Rectal smooth muscle tissue (tissue), 1 donor: ENCODE data around the gene CKAP2L.
A peak's percentile ranks its signal among the peaks of the same experiment; 100 is the strongest.

Source experiments
- H3K27ac ChIP-seq: one replicate; pipeline ENCODE4 v1.7.0; 2013; ENCODE audit warnings: low read depth, low read length, inconsistent platforms
- H3K27me3 ChIP-seq: one replicate; pipeline ENCODE4 v1.7.0; 2013; ENCODE audit warnings: low read length; ENCODE audit not compliant: control insufficient read depth, insufficient read depth
- H3K36me3 ChIP-seq: one replicate; pipeline ENCODE4 v1.7.0; 2013; ENCODE audit warnings: low read length; ENCODE audit not compliant: control insufficient read depth, insufficient read depth
- H3K4me1 ChIP-seq: one replicate; pipeline ENCODE4 v1.7.0; 2013; ENCODE audit warnings: low read length; ENCODE audit not compliant: control insufficient read depth, insufficient read depth
- H3K4me3 ChIP-seq: one replicate; pipeline ENCODE4 v1.7.0; 2013; ENCODE audit warnings: low read length
- H3K9ac ChIP-seq: one replicate; pipeline ENCODE4 v1.7.0; 2013; ENCODE audit warnings: low read length

The CKAP2L gene, protein sequence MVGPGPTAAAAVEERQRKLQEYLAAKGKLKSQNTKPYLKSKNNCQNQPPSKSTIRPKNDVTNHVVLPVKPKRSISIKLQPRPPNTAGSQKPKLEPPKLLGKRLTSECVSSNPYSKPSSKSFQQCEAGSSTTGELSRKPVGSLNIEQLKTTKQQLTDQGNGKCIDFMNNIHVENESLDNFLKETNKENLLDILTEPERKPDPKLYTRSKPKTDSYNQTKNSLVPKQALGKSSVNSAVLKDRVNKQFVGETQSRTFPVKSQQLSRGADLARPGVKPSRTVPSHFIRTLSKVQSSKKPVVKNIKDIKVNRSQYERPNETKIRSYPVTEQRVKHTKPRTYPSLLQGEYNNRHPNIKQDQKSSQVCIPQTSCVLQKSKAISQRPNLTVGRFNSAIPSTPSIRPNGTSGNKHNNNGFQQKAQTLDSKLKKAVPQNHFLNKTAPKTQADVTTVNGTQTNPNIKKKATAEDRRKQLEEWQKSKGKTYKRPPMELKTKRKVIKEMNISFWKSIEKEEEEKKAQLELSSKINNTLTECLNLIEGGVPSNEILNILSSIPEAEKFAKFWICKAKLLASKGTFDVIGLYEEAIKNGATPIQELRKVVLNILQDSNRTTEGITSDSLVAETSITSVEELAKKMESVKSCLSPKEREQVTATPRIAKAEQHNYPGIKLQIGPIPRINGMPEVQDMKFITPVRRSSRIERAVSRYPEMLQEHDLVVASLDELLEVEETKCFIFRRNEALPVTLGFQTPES

DNA sequence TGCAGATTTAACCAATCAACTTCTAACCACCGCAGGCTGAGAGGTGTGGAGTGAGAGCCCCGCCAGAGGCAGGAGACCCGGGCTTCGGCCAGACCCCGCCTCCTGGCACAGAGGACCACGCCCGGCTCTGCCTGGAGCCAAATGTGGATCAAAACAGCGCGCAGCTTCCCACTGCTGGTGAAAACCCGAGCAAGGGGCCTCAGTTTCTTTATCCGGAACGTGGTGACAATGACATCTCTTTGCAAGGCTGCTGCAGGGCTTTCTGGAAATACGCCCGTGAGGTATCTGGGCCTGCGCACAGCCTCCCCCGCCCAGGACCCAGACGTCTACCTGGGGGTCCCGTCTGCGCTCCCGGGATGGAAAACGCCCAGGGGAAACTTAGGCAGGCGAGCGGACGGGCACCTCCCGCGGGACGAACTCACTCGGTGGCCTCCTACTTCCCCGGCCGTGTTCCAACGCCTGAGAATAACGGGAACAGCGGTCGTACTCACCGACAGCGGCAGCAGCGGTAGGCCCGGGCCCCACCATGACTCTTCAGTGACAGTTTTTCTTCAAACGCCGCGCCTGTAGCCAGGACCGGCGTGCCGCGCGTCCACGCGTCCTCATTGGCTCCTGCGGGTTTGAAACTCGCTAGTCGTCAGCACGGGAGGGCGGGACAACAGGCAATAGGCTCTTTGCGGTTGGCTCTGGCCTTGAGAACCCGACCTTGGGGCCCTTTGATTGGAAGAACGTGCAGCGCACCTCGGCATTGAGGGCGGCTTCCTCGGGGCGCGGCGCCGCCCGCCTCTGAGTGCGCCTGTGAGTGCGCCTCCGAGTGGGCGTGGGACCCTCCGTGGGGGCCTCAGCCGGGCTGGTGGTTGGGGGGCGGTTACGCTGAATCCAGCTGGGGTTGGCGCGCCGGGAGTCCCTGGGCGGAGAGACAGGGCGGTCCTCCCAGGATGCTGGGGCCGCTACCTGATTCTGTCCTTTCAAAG lies at the start of gene CKAP2L:
Gene CKAP2L, minus strand, starts transcription at position 539 of the 974 bp plus-strand sequence. Its CDS starts 11 bp downstream, at position 528.
- H3K27ac ChIP-seq: no peak within 1 kb of the TSS
- H3K4me1 ChIP-seq: peaks cover 7% of the 10 kb centered on the region
- H3K27me3 ChIP-seq: no peaks in the 10 kb centered on the region
- H3K36me3 ChIP-seq: no peaks in the 10 kb centered on the region
- H3K4me3 ChIP-seq: peak within 1 kb of the TSS; percentile 80
- H3K9ac ChIP-seq: peak within 1 kb of the TSS; percentile 40

DNA sequence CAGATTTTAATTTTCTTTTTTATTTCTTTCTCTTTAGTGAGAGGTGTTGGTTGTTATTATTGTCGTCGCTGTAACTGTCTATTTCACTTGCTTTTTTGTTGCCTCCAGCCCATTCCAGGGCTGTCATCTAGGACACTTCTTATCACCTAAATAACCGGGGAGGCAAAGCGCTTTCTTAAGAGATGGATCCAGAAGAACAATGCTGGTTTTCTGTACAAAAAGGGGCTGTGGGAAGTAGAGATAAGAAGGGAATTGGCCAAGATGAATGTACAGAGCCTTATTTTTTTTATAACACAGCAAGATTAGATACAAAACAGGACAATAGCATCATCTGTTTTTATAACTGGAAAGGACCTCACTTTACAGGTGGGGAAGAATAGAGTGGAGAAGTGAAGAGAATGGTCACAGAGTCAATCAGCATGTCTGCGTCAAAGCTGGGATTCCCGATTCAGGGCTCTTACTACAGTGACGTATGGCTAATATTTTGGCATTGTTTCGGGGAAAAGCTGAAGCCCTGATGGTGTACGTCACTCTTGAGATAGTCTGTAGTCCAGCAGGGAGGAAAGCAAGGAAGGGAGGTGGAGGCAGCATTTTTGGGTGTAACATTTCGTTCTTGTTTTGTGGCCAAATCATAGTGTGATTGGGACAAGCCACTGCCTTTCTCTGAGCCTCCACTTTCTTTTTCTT lies 49.0 kb upstream of the CKAP2L start:
- H3K27ac ChIP-seq: no peak overlapping the region
- H3K27me3 ChIP-seq: no peaks in the 10 kb centered on the region
- H3K4me3 ChIP-seq: no peak overlapping the region
- no peaks in the 10 kb centered on the region for H3K36me3 ChIP-seq
- no peak overlapping the region for H3K9ac ChIP-seq
- no peaks in the 10 kb centered on the region for H3K4me1 ChIP-seq

DNA sequence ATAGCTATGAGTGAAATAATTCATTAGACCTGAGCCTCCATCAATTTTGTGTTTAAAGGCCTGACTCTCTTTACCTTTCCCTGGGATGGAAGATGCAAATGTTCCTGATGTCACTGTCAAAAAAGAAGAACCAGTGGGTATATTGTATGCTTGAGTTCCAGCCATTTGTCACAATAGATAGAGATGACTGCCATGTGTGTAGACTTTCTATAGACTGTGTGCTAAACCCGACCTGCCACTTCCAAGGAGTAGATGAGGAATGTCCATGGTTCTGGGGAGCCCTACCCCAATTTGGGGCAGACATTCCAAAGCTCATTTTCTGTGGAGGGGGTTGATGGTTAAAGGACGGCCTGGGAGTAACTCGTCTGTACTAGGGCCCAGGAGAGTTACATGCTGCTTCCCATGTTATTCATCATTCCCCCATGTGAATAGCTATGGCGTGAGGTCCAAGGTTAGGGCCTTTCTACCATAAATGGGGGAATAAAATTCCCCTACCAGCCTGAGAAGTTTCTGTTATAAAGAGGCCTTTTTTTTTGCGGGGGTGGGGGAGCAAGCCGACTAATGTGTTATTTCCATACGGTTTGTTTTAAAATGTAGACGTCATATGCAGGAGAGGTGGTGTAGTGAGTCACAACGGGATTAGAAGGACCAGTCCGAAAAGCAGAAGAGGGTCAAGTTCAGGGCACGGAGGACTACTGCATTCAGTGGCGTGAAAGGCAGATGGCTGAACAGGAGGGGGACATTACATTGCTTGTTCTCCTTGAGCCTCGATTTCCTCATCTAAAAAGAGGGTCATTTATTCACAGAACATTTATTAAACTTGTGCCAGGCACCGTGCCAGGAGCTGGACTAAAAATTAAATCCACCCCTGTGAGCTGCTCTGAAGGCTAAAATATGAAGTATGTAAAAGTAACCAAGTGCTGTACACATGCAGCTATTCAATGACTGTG lies 48.2 kb upstream of the CKAP2L start:
- H3K4me3 ChIP-seq: no peak overlapping the region
- H3K9ac ChIP-seq: no peak overlapping the region
- no peaks in the 10 kb centered on the region for H3K27me3 ChIP-seq
- H3K36me3 ChIP-seq: no peaks in the 10 kb centered on the region
- no peak overlapping the region for H3K27ac ChIP-seq
- H3K4me1 ChIP-seq: no peaks in the 10 kb centered on the region

DNA sequence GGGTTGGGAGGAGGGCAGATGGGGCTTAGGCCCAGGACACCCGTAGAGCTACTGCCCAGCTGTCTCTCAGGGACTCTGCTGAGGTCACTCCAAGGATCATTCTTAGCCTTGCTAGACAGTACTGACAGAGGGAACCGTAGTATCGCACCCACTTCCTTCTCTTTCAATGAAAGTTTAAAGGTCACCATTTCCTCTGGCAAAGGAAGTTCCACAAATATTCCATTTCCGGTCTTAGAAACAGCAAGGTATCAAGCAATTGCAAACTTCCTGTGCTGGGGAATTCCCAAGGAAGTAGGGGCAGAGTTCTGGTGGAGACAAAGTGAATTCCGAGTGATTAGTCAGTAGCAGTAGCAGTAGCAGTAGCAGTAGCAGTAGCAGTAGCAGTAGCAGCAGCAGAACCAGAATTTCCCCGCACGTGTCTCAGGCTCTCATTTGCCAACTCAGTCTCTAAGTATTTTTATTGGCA lies 47.5 kb upstream of the CKAP2L start:
- H3K9ac ChIP-seq: no peak overlapping the region
- H3K27ac ChIP-seq: no peak overlapping the region
- H3K4me3 ChIP-seq: no peak overlapping the region
- H3K27me3 ChIP-seq: no peaks in the 10 kb centered on the region
- H3K4me1 ChIP-seq: no peaks in the 10 kb centered on the region
- no peaks in the 10 kb centered on the region for H3K36me3 ChIP-seq

DNA sequence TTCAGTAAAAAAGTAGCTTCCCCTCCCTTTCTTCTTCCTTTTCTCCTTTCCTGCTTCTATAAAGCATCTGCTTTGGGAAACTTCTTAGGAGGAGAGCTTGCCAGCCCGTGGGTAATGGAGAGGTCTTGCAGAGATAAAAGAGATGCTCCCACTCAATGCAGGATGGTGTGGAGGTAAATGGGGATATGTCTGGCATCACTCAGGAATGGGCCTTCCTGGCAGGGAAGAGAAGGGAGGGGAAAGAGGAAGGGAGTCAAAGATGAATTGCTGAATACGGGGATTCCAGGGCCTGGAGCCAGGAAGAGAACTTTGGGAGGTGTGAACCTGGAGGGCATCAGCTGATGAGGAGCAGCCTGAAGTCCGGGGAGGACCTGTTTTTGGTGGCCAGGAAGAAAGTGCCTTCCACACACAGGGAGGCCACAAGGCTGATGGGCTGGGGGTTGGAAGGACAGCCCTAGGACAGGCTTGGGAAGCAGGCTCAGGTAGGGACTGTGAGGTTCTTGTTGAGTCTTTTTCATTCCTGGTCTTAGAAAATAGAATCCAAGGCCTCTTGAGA lies 46.9 kb upstream of the CKAP2L start:
- Histone ChIP-seq H3K4me3 (no peak overlapping the region), H3K9ac (no peak overlapping the region), H3K27ac (no peak overlapping the region), H3K36me3 (no peaks in the 10 kb centered on the region), H3K27me3 (no peaks in the 10 kb centered on the region), H3K4me1 (no peaks in the 10 kb centered on the region)

DNA sequence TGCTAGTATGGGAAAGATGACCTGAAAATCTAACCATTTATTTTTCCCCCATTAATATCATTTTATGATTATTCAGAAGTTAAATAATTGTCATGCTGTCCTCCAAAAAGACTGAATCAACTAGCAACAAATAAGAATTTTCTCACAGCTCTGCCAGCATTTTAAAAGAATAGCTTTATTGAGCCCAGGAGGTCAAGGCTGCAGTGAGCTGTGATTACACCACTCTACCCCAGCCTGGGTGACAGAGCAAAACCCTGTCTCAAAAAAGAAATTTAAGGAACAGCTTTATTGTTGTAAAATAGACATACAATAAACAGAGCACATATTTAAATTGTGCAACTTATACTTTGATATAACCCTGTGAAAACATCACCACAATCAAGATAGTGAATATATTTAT lies 44.7 kb upstream of the CKAP2L start:
- no peaks in the 10 kb centered on the region for H3K36me3 ChIP-seq
- H3K27ac ChIP-seq: no peak overlapping the region
- no peaks in the 10 kb centered on the region for H3K4me1 ChIP-seq
- H3K4me3 ChIP-seq: no peak overlapping the region
- no peak overlapping the region for H3K9ac ChIP-seq
- H3K27me3 ChIP-seq: no peaks in the 10 kb centered on the region

DNA sequence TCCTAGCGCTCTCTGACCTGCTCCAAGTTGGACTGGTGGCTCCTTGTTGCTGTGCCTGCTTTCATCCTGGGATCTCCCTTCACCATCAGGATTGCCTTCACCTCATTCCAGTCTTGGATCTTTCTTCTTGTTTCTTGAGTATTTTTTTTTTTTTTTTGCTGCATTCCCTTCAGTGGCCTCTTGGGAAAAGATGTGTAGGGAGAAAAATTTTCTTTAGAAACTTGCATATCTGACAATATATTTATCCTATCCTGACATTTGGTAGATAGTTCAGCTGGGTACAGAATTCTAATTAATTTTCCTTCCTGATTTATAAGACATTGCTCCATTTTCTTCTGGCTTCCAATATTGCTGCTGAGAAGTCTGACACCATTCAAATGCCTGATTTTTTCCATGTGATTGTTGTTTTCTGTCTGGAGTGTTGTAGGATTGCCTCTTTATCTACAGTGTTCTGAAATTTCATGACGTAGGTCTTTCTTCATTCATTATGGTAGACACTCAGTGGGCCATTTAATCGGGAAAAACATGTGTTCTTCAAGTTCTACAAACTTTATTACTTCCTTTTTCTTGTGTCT lies 42.9 kb upstream of the CKAP2L start:
- H3K36me3 ChIP-seq: no peaks in the 10 kb centered on the region
- H3K27me3 ChIP-seq: no peaks in the 10 kb centered on the region
- no peak overlapping the region for H3K4me3 ChIP-seq
- no peak overlapping the region for H3K27ac ChIP-seq
- no peaks in the 10 kb centered on the region for H3K4me1 ChIP-seq
- H3K9ac ChIP-seq: no peak overlapping the region

- no peak overlapping the region for H3K27ac ChIP-seq
- H3K4me3 ChIP-seq: no peak overlapping the region
Measured at GRCh38 chr2:112805542-112805941, 41.1 kb upstream of the CKAP2L start.

GRCh38 chr2:112803691-112804521 lies 39.5 kb upstream of the CKAP2L start:
- Histone ChIP-seq H3K4me1 (no peaks in the 10 kb centered on the region), H3K9ac (no peak overlapping the region), H3K36me3 (no peaks in the 10 kb centered on the region), H3K27me3 (no peaks in the 10 kb centered on the region), H3K27ac (no peak overlapping the region), H3K4me3 (no peak overlapping the region)

More at GRCh38 chr2:112805542-112805941, 41.1 kb upstream of the CKAP2L start:
- Histone ChIP-seq H3K36me3 (no peaks in the 10 kb centered on the region), H3K9ac (no peak overlapping the region), H3K27me3 (no peaks in the 10 kb centered on the region), H3K4me1 (no peaks in the 10 kb centered on the region)
